GM12878 (cell line): ENCODE results near the gene DISC1. TPM values are rescaled to one million over a fixed set of nuclear protein-coding genes. Genes with fewer than 3 reads are reported as not detected.

Source experiments
- ATAC-seq: fragments of 200-7000 bp; cut with Tn5 transposase; 3 replicates; pipeline ENCODE4 v1.9.1; 2020; ENCODE audit warnings: mild to moderate bottlenecking, moderate library complexity
- BruUV-seq: library from RNA; stranded (reverse); fragments of 400-500 nt; replicated peaks from 2 replicates; lab custom pipeline; 2021; lab: Mats Ljungman, UMichigan
- CTCF ChIA-PET: fragments of 300-600 bp; sonication (Branson Sonifier 250); formaldehyde crosslinking; extraction: SDS; loops from one replicate; lab custom pipeline; 2021; ENCODE audit warnings: inconsistent platforms; lab: Yijun Ruan, JAX
- POLR2A ChIA-PET: fragments of 350-600 bp; formaldehyde crosslinking; extraction: SDS; loops from one replicate; lab custom pipeline; 2021; ENCODE audit warnings: inconsistent platforms; lab: Charles Lee
- RAD21 ChIA-PET: fragments of 300-600 bp; sonication (Branson Sonifier 250); formaldehyde crosslinking; loops from one replicate; lab custom pipeline; 2023; ENCODE audit warnings: antibody characterized with exemption; ENCODE audit not compliant: unreplicated experiment; lab: Charles Lee
- SMC1A ChIA-PET: fragments of 300-600 bp; sonication (Branson Sonifier 250); formaldehyde crosslinking; loops from one replicate; lab custom pipeline; 2023; ENCODE audit not compliant: unreplicated experiment, uncharacterized antibody; lab: Charles Lee
- DNase-seq: peaks from one replicate; pipeline ENCODE4 v3.0.0-alpha.2; 2011; ENCODE audit warnings: low read depth, low spot score
- FAIRE-seq: peaks from 3 replicates; lab custom pipeline; 2011; peaks lifted over from hg19 to GRCh38; lab: Jason Lieb, UNC
- H2AFZ ChIP-seq: 2 replicates; pipeline ENCODE4 v1.6.0; 2011; ENCODE audit warnings: low read depth, low read length, control low read depth; ENCODE audit not compliant: control insufficient read depth
- H3K27ac ChIP-seq: 2 replicates; pipeline ENCODE4 v1.5.1; 2011; ENCODE audit warnings: control low read depth; ENCODE audit not compliant: control insufficient read depth, insufficient read depth
- H3K27me3 ChIP-seq, 2 experiments: replicated peaks in 1 of 2; 2 replicates each; pipeline versions ENCODE4 v1.6.0 to v1.6.1; 2011; ENCODE audit warnings: low read length in 1 of 2; ENCODE audit not compliant: control insufficient read depth in 2 of 2, insufficient read depth in 2 of 2
- H3K36me3 ChIP-seq, 2 experiments: 2 replicates each; pipeline ENCODE4 v1.5.1; 2011; ENCODE audit warnings: low read length in 1 of 2; ENCODE audit not compliant: control insufficient read depth in 2 of 2, insufficient read depth in 2 of 2
- H3K4me1 ChIP-seq: 2 replicates; pipeline ENCODE4 v1.6.1; 2011; ENCODE audit warnings: mild to moderate bottlenecking, low read length, moderate library complexity, mixed read lengths; ENCODE audit not compliant: control insufficient read depth, insufficient read depth
- H3K4me2 ChIP-seq: 2 replicates; pipeline ENCODE4 v1.6.0; 2011; ENCODE audit warnings: control low read depth; ENCODE audit not compliant: control insufficient read depth, insufficient read depth
- H3K4me3 ChIP-seq: fragments of 200-600 bp; sonication (generic); 2 replicates; pipeline ENCODE4 v1.5.1; 2016
- H3K79me2 ChIP-seq: 2 replicates; pipeline ENCODE4 v1.6.0; 2011; ENCODE audit warnings: low read length; ENCODE audit not compliant: control insufficient read depth, insufficient read depth
- H3K9ac ChIP-seq: 2 replicates; pipeline ENCODE4 v1.8.0; 2011; ENCODE audit warnings: low read length, control low read depth, mixed read lengths; ENCODE audit not compliant: control insufficient read depth, insufficient read depth
- H3K9me3 ChIP-seq: replicated peaks from 3 replicates; pipeline ENCODE4 v1.5.1; 2011; ENCODE audit warnings: mild to moderate bottlenecking, low read length; ENCODE audit not compliant: control insufficient read depth, insufficient read depth
- H4K20me1 ChIP-seq: 2 replicates; pipeline ENCODE4 v1.6.0; 2011; ENCODE audit not compliant: control insufficient read depth, insufficient read depth
- E4F1 ChIP-seq: fragments of 450-650 bp; IDR thresholded peaks from 2 replicates; pipeline ENCODE4 v1.6.1; 2018; ENCODE audit warnings: borderline replicate concordance, mild to moderate bottlenecking; ENCODE audit not compliant: partially characterized antibody
- EZH2 ChIP-seq: IDR thresholded peaks from 2 replicates; pipeline ENCODE4 v1.6.1; 2012; ENCODE audit warnings: low read depth, mild to moderate bottlenecking, control low read depth, inconsistent platforms, low read length, borderline replicate concordance; ENCODE audit not compliant: control insufficient read depth
- MYB ChIP-seq: fragments of 150-350 bp; IDR thresholded peaks from 2 replicates; pipeline ENCODE4 v1.6.1; 2014; ENCODE audit warnings: mild to moderate bottlenecking, low read depth, low read length, borderline replicate concordance
- SKIL ChIP-seq: fragments of 450-650 bp; IDR thresholded peaks from 2 replicates; pipeline ENCODE4 v1.6.1; 2017; ENCODE audit warnings: mild to moderate bottlenecking, low read depth, inconsistent platforms; ENCODE audit not compliant: poor library complexity, severe bottlenecking
- SMC3 ChIP-seq: IDR thresholded peaks from 2 replicates; pipeline ENCODE4 v1.6.1; 2011; ENCODE audit warnings: low read length, improper control_type of control experiment, borderline replicate concordance
- SREBF1 ChIP-seq: IDR thresholded peaks from 2 replicates; pipeline ENCODE4 v1.6.1; 2012; ENCODE audit warnings: mild to moderate bottlenecking, low read length
- WGBS: methylation state at CpG from one replicate; pipeline ENCODE4 v1.1.6; 2016; ENCODE audit warnings: low lambda C conversion rate; ENCODE audit not compliant: insufficient replicate concordance, insufficient coverage; ENCODE audit errors: missing lambda C conversion rate; 5-methylcytosine and 5-hydroxymethylcytosine counted together
- in situ Hi-C: fragments of 300-500 bp; cut with MboI; formaldehyde crosslinking; loops from 9 replicates; pipeline ENCODE4 v1.14.3; 2018; ENCODE audit warnings: mixed read lengths
- intact Hi-C: fragments of 100-400 bp; cut with micrococcal nuclease; formaldehyde crosslinking; loops from one replicate; pipeline ENCODE4 v1.14.2; 2022; ENCODE audit not compliant: unreplicated experiment
- polyA plus RNA-seq, 11 experiments: library from polyadenylated mRNA; depleted of rRNA in 4 of 11; unstranded in 6 of 11; stranded (reverse) in 5 of 11; fragments of >200 nt; fragmentation: Nextera tagmentation in 4 of 11; fragmentation: Illumina TruSeq in 1 of 11; extraction: Ambion mirVana in 4 of 11; extraction: Trizol in 1 of 11; gene quantifications; 1 replicate in 1 of 11; 2 replicates in 10 of 11; pipeline versions ENCODE4 v1.2.1 to v1.2.3, GENCODE V29; 2011 to 2016; ENCODE audit warnings: inconsistent platforms in 2 of 11, missing spikeins in 2 of 11, low read depth in 1 of 11
- total RNA-seq, 4 experiments: library from RNA; depleted of rRNA in 3 of 4; stranded (reverse); fragments of >200 nt in 3 of 4; fragmentation: Illumina TruSeq in 1 of 4; extraction: Trizol in 1 of 4; gene quantifications; 2 replicates each; pipeline versions ENCODE4 v1.2.1 to v1.2.3, GENCODE V29; 2013 to 2021
- TF ChIP-seq, protein P1 (sequence below): fragments of 450-650 bp; IDR thresholded peaks from 2 replicates; pipeline ENCODE4 v1.6.1; 2017; ENCODE audit warnings: mild to moderate bottlenecking, moderate library complexity

DISC1 gene
- total and polyA plus RNA-seq, 10 of the 15 experiments (the other 5 are each of a cell fraction or from before 2014, with no cell fraction given): 0.05 to 0.72 (median 0.19) TPM; not detected in 1

DNA sequence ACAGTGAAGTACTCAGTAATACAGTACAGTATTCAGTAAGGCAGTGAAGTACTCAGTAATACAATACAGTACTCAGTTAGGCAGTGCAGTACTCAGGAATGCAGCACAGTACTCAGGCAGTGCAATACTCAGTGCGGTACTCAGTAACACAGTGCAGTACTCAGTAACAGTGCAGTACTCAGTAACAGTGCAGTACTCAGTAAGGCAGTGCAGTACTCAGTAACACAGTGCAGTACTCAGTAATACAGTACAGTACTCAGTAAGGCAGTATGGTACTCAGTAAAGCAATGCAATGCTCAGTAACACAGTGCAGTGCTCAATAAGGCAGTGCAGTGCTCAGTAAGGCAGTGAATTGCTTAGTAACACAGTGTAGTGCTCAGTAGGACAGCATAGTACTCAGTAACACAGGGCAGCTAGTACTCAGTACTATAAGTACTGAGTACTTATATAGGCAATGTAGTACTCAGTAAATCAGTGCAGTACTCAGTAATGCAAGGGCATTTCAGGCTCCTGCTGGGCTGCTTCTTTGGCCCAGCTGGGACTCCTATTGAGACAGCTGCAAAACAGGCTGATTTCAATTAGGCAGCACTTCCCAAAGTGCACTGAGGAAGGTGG is 411.3 kb downstream of the DISC1 start:
- Histone ChIP-seq H3K9ac (no peak overlapping the region), H3K4me1 (no peaks in the 10 kb centered on the region), H3K27me3 (no peaks in the 10 kb centered on the region), H3K36me3 (no peaks in the 10 kb centered on the region), H3K4me2 (no peak overlapping the region), H3K4me3 (no peak overlapping the region), H3K9me3 (no peaks in the 10 kb centered on the region), H3K79me2 (no peaks in the 10 kb centered on the region)
- intact Hi-C loops (no loop called here), in situ Hi-C loops (no loop called here)
- no peak for FAIRE-seq
- 91% methylated on average over 1 of the region's 1 CpG for WGBS
- POLR2A ChIA-PET: no interaction called here
- CTCF ChIA-PET: no interaction called here
- BruUV-seq: no TSS peak
- RAD21 ChIA-PET: no interaction called here
- TF ChIP-seq SMC3 (no peak), SKIL (no peak), MYB (no peak), E4F1 (no peak), EZH2 (no peak), SREBF1 (no peak)
- TF ChIP-seq, protein P1, sequence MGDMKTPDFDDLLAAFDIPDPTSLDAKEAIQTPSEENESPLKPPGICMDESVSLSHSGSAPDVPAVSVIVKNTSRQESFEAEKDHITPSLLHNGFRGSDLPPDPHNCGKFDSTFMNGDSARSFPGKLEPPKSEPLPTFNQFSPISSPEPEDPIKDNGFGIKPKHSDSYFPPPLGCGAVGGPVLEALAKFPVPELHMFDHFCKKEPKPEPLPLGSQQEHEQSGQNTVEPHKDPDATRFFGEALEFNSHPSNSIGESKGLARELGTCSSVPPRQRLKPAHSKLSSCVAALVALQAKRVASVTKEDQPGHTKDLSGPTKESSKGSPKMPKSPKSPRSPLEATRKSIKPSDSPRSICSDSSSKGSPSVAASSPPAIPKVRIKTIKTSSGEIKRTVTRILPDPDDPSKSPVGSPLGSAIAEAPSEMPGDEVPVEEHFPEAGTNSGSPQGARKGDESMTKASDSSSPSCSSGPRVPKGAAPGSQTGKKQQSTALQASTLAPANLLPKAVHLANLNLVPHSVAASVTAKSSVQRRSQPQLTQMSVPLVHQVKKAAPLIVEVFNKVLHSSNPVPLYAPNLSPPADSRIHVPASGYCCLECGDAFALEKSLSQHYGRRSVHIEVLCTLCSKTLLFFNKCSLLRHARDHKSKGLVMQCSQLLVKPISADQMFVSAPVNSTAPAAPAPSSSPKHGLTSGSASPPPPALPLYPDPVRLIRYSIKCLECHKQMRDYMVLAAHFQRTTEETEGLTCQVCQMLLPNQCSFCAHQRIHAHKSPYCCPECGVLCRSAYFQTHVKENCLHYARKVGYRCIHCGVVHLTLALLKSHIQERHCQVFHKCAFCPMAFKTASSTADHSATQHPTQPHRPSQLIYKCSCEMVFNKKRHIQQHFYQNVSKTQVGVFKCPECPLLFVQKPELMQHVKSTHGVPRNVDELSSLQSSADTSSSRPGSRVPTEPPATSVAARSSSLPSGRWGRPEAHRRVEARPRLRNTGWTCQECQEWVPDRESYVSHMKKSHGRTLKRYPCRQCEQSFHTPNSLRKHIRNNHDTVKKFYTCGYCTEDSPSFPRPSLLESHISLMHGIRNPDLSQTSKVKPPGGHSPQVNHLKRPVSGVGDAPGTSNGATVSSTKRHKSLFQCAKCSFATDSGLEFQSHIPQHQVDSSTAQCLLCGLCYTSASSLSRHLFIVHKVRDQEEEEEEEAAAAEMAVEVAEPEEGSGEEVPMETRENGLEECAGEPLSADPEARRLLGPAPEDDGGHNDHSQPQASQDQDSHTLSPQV: no peak
- TF ChIP-seq, all 136 proteins: peak for 0
- no peaks in the 10 kb centered on the region for H4K20me1 ChIP-seq
- no peak overlapping the region for H2AFZ ChIP-seq
- ATAC-seq (no peak), DNase-seq (no peak)
- SMC1A ChIA-PET: no interaction called here
- no peak overlapping the region for H3K27ac ChIP-seq
